ENCODE measurements around the gene BMP4.

Gene BMP4

GRCh38 chr14:53963320-53964227, 6.9 kb upstream of the BMP4 start:
- DNase-seq: no peak

DNA sequence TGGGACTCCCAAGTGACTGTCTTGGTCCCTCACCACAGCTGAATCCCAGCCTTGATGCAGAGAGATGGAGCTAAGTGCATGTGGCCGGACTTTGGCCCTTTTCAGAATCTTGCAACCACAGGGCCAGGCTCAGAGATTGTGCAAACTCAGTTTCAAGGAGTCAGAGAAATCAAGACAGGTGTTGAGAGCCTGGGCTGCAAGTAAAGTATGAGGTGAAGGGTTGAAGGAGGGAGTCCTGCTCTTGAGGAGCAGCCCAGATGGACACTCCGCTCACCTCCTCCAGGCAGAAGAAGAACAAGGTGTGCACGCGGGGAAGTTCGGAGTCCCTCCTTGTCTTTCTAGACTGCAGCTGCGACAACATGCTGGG, 6.3 kb upstream of the BMP4 start:
- no peak for DNase-seq

- no peak for DNase-seq
Observed at GRCh38 chr14:53958628-53959027, 2.0 kb upstream of the BMP4 start.

GRCh38 chr14:53957739-53958138, 1.1 kb upstream of the BMP4 start:
- no peak for DNase-seq

DNA sequence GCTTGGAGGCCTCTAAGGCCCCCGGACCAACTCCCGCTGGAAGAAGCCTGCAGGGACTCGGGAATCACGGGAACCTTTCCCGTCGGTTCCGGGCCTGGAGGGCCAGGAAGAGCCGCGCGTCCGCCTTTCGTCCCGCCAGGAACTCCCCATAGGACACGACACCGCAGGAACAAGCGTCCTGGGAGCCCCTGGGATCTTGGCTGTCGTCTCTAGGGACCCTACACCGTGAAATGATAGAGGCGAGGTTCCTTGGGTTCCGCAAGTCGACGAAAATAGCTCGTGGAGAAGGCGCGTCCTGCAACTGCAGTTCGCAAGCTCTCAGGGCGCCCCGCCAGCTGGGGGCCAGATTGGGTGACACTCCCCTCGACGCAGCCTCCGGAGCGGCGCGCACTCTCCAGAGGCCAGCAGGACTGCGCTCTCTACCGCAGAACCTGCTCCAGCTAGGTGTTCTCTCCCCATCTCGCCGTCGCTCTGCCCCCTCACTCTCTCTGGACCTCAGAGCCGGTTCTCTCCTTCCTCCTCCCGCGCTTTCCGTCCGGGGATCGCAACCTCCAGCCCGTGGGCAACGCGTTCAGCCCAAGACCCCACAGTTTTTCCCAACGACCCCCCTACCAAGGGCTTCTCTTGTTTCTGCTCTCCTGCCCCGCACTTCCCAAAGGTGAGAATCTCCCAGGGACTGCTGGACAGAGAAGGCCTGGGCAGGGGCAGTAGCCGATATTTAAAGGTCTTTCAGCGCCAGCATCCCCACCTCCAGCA, 776 bp downstream of the BMP4 start:
- DNase-seq: no peak

DNA sequence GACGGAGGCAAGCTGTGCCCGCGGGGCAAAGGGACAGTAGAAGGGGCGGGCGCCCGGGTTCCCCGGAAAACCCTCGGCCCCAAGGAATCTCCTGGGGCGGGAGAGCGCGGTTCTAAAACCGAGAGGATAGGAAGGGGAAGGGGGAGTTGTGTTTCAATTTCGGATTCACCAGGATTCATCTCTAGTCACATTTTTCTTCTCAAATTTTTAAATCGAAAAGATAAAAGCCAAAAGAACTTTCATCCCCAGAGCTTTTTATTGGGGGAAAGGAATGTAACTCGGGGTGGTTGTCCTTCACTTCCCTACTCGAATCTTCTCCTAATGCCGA, 1.4 kb downstream of the BMP4 start:
- DNase-seq: no peak

DNA sequence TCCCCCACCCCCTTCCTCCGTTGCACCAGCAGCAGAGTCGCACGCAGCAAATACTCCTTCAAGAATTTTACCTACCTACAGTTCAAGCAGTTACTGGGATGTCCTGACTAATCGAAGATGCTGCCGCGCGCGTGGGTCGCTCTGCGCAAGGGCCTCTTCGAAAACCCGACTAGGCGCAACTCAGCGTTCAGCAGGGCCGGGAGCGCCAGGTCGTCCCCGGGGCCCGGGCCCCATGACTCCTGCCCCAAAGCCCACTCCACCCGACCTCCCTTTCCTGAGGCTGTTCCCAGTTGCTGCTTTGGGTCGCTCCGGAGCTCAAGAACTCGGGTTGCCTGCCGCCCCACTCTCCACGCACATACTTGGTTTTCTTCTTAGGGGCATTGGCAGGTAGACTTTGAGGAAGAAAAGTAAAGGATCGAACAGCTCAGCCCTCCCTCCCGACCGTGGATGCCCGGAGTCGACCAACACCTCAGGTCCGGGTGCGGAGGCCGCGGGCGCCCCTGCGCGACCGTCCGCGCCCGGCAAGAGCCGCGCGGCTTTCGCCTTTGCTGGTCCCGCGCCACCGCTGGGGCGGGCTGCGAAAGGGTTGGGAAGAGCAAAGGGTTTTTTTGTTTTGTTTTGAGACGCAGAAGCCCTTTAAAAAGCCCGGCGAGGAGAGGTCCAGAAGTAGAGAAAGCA, 1.9 kb downstream of the BMP4 start:
- DNase-seq: no peak

GRCh38 chr14:53953828-53954550, 2.6 kb downstream of the BMP4 start:
- DNase-seq: no peak

DNA sequence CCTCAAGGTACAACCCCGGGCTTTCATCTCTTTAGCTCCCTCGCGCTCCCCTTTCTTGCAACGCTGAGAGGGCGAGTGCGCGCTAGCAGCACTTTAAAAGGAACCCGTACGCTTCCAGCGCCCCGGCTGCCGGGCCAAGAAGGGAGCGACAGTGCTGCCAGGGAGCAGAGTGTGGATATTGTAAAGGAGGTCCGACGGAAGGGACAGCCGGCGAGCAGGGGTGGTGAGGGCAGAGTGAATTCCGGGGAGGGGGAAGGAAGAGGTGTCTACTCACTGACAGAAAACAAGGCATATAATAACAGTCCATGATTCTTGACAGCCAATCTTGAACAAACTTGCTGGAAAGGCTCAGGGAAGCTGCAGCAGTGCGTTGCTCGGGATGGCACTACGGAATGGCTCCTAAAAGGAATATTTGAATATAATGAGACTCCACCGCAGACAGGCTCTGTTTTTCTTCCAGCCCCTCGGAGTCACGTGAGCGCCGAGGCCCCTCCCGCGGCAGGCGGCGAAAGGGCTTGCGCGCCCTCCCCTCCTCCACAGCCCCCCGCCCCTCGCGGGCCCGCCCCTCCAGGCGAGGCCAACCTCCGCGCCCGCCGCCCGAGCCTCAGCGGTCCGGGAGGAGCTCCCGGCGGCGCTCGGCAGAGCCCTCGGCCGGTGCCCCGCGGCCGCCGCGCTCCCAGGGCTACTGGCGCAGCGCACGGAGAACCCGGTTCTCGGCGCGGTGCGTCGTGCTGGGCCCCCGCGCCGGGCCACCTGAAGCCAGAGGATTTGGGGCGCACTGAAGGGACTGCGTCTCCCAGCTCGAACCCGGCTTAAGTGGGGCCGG, 3.4 kb downstream of the BMP4 start:
- no peak for DNase-seq

DNA sequence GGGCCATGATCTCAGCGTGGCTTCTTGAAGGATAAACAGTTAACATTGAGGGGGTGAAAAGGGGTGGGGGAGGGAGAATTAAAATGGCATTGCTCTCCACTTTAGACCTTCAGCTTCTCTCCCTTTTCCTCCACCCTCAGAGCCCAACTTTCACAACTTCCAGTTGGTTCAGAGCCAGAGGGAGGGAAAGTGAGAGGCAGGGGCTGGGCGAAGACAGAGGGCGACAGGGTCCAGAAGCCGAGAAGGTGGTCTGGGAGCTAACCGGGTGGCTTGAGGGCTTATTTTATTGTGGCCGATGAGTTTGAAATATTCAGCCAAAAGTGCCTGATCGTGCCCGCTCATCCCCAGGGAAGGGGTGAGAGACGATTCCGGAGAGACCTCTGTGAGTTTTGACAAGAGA, 4.1 kb downstream of the BMP4 start:
- DNase-seq: no peak

DNA sequence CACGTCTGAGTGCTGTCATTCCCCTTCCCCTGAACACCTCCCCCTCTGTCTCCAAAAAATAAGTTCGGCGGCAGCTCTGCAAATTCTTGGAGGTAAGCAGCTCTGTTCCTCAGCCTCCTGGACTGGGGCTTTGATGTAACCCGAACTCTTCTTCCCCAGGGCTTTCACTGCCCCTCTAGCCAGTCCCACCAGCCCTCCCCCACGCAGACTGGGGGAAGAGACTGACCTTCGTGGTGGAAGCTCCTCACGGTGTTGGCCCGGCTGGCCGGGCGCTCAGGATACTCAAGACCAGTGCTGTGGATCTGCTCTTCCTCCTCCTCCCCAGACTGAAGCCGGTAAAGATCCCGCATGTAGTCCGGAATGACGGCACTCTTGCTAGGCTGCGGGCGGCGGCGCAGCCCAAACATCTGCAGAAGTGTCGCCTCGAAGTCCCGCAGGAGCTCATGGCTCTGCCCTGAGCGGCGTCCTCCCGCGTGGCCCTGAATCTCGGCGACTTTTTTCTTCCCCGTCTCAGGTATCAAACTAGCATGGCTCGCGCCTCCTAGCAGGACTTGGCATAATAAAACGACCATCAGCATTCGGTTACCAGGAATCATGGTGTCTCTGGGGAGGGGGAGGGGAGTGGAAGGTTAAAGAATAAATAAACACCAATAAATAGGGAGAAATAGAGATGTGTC, 4.9 kb downstream of the BMP4 start:
- DNase-seq: no peak

- no peak for DNase-seq
Observed at GRCh38 chr14:53951243-53951626, 5.4 kb downstream of the BMP4 start.

DNA sequence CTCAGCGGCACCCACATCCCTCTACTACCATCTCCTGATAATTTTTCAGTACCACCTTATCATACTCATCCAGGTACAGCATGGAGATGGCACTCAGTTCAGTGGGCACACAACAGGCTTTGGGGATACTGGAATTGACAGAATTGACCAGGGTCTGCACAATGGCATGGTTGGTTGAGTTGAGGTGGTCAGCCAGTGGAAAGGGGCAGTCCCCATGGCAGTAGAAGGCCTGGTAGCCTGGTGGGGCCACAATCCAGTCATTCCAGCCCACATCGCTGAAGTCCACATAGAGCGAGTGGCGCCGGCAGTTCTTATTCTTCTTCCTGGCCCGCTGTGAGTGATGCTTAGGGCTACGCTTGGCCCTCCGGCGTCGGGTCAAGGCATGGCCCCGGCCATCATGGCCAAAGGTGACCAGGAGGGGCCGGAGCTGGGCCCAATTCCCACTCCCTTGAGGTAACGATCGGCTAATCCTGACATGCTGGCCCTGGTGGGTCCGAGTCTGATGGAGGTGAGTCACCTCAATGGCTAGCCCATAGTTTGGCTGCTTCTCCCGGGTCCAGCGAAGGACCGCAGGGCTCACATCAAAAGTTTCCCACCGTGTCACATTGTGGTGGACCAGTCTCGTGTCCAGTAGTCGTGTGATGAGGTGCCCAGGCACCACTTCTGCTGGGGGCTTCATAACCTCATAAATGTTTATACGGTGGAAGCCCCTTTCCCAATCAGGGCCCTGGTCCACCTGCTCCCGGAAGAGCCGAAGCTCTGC, 6.4 kb downstream of the BMP4 start:
- no peak for DNase-seq

- no peak for DNase-seq
Observed at GRCh38 chr14:53949201-53949600, 7.4 kb downstream of the BMP4 start.

- DNase-seq: no peak
Observed at GRCh38 chr14:53948205-53948884, 8.3 kb downstream of the BMP4 start.

GRCh38 chr14:53947452-53948204, 9.0 kb downstream of the BMP4 start:
- DNase-seq: no peak

DNA sequence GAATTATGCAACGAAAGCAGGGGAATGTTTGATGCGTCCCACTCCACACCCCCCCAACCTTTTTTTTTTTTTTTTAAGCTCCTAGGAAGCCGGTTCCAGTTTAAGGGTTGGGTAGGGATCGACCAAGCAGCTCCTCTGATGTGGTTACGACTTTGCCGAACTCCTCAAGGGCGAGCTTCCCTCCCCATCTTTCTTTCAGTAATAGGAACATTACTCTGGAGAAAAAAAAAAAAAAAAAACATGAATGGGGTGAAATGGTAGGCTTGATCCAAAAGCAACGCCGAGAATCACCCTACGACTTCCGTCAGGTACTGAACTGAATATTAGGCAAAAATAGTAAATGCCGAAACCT, 9.6 kb downstream of the BMP4 start:
- no peak for DNase-seq

DNA sequence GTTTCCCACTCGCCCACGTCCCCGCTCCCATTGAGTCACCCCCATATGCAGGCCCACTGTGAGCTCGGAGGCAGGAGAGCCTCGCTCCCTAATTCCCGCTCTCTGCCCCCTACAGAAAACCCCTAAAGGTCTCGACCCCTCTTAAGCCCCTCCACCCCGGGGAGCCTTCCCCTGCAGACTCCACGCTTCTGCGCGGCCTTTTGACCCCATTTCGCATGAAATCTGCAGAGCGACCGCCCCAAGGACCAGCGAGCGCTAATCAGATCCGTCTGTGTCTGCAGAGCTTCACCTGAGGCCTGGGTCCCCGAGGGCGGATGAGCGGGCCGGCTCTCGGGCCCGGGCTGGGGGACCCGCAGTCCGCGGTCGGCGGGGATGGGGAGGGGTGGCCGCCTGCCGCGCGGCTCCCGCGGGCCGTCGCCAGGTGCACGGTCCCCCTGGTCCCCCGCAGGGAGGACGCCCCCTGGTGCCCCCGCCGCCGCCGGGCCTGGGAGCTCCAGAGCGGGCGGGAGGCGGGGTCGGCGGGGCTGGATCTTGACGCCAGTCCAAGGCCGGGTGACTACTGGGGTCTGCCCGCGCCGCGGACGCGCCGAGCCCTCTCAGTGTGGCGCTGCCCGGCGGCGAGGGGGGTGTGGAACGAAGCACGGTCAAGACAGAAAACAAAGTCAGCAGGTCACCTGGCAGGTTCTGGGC, 10.1 kb downstream of the BMP4 start:
- DNase-seq: no peak

GRCh38 chr14:53946071-53946403, 10.6 kb downstream of the BMP4 start:
- no peak for DNase-seq
